ENCODE results near the gene AGA.

Gene AGA

GRCh38 chr4:177448850-177449249, 6.6 kb upstream of the AGA start:
- no peak for DNase-seq (ENCODE audit: insufficient read length, low spot score)
- no peak for FAIRE-seq

- DNase-seq (ENCODE audit: insufficient read length, low spot score) (no peak), FAIRE-seq (no peak)
Observed at GRCh38 chr4:177447417-177448004, 5.3 kb upstream of the AGA start.

GRCh38 chr4:177446586-177446985, 4.3 kb upstream of the AGA start:
- FAIRE-seq (no peak), DNase-seq (ENCODE audit: insufficient read length, low spot score) (no peak)

GRCh38 chr4:177444911-177445736, 2.9 kb upstream of the AGA start:
- DNase-seq (ENCODE audit: insufficient read length, low spot score) = no peak

GRCh38 chr4:177441061-177441802, 1.0 kb downstream of the AGA start:
- FAIRE-seq (no peak), DNase-seq (ENCODE audit: insufficient read length, low spot score) (no peak)

More at GRCh38 chr4:177444911-177445736, 2.9 kb upstream of the AGA start:
- FAIRE-seq = no peak

DNA sequence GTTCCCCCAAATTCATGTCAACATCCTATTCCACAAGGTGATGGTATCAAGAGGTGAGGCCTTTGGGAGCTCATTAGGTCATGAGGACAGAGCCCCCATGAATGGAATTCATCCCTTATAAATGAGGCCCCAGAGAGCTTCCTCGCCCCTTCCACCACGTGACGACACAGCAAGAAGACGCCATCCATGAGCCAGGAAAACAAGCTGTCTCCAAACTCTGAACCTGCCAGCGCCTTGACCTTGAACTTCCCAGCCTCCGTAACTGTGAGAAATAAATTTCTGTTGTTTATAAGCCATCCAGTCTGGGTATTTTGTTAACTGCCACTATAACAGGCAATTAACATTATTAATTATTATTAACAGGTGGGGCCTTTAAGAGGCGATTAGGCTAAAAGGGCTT, 5.8 kb downstream of the AGA start:
- FAIRE-seq (no peak), DNase-seq (ENCODE audit: insufficient read length, low spot score) (no peak)

DNA sequence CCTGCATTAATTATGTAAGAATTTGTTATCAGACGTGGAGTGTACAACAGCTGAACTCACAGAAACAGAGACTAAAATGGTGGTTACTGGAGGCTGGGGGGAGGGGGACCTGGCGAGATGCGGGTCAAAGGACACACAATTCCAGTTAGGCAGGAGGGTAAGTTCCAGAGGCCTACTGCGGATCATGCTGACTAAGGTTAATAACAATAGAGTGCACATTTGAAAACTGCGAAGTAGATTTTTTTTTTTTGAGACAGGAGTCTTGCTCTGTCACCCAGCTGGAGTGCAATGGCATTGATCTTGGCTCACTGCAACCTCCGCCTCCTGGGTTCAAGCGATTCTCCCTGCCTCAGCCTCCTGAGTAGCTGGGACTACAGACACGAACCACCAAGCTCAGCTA, 7.6 kb downstream of the AGA start:
- FAIRE-seq (no peak), DNase-seq (ENCODE audit: insufficient read length, low spot score) (no peak)

GRCh38 chr4:177427192-177427591, 15.0 kb downstream of the AGA start:
- DNase-seq (ENCODE audit: insufficient read length, low spot score) = no peak
- FAIRE-seq = no peak

DNA sequence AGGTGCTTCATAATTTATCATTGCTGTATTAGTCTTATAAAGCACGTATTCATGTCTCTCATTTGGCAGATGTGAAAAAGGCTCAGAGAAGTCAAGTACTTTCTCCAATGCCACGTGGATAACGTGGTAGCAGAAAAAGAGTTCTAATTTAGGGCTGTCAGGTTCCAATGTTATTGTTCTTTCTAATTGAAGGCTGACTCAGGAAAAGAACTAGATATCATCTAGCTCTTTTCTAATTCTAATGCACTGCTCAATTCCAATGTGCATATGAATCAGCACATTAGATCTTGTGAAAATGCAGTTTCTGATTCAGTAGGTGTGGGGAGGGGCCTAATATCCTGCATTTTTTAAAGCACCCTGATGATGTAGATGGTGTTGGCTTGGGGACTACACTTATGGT, 22.8 kb downstream of the AGA start:
- DNase-seq (ENCODE audit: insufficient read length, low spot score) = no peak
- no peak for FAIRE-seq

- FAIRE-seq (no peak), DNase-seq (ENCODE audit: insufficient read length, low spot score) (no peak)
Observed at GRCh38 chr4:177413656-177414055, 28.6 kb downstream of the AGA start.

GRCh38 chr4:177413076-177413475, 29.2 kb downstream of the AGA start:
- DNase-seq (ENCODE audit: insufficient read length, low spot score) = no peak
- FAIRE-seq = no peak

DNA sequence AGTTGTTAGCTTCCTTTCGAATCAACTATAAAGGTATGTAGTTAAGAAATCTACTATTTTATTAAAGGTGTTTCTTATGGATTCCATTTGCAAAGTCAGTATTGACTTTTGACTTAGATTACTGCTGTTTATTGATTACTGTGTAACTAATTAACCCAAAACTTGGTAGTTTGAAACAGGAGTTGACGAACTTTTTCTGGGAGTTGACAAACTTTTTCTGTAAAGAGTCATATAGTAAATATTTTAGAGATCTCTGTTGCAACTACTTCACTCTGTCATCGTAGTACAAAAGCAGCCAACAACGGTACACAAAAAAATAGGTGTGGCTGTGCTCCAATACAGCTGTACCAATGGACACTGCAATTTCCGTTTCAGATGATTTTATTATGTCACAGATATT, 30.2 kb downstream of the AGA start:
- FAIRE-seq = no peak
- DNase-seq (ENCODE audit: insufficient read length, low spot score) = no peak

DNA sequence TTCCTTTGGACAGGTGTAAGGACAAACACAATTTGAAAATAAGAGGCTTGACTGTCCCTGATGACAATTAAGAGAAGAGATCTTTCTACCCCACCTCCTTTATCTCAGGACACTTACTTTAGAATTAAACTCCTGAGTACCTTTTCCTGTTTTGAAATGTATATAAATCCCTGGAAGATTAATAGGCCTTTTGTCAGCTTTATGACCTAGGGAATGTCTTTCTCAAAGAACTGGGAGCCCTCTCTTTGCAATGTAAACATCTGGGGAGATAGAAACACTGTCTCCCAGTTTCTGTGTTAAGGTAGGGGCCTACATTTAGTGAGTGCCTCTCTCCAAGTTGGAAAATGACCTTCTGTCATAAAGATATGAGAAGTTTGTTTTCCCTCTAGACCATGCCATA, 31.7 kb downstream of the AGA start:
- no peak for FAIRE-seq
- DNase-seq (ENCODE audit: insufficient read length, low spot score) = no peak

GRCh38 chr4:177408023-177408422, 34.2 kb downstream of the AGA start:
- FAIRE-seq (no peak), DNase-seq (ENCODE audit: insufficient read length, low spot score) (no peak)

GRCh38 chr4:177405508-177405907, 36.7 kb downstream of the AGA start:
- FAIRE-seq = no peak

DNA sequence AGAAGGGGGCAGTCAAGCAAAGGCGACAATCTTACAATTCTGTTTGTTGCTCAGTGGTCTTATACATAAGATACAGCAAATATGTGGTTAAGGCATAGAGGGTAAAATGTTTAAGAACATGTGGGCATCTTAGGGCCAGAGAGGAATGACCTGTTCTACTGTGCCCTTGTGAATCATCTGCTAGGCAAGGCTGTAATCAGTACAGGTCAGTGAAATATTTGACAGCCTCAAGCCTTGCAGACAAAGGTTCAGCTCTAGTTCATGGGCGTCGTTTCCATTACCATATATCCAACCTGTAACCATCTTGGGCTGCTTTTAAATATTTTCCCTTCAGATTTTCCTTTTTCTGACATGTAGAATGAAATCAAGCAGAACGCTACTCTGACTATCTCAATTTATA, 37.3 kb downstream of the AGA start:
- FAIRE-seq = peak; percentile 28
- DNase-seq (ENCODE audit: insufficient read length, low spot score) = no peak

More at GRCh38 chr4:177405508-177405907, 36.7 kb downstream of the AGA start:
- DNase-seq (ENCODE audit: insufficient read length, low spot score) = no peak

DNA sequence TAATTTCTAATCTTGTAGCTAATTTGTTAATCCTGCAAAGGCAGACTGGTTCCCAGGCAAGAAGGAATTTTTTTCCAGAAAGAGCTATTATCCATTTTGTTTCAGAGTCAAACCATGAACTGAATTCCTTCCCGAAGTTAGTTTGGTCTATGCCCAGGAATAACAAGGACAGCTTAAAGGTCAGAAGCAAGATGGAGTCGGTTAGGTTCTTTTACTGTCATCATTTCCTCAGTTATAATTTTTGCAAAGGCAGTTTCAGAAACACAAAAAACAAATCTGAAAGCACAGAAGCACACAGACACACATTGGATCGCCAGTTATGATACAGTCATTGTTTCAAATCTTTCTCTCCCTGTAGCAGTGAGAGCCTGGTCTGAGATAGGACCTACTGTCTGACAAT, 37.9 kb downstream of the AGA start:
- DNase-seq (ENCODE audit: insufficient read length, low spot score) (no peak), FAIRE-seq (no peak)

- no peak for DNase-seq (ENCODE audit: insufficient read length, low spot score)
- no peak for FAIRE-seq
Observed at GRCh38 chr4:177403746-177404145, 38.5 kb downstream of the AGA start.

DNA sequence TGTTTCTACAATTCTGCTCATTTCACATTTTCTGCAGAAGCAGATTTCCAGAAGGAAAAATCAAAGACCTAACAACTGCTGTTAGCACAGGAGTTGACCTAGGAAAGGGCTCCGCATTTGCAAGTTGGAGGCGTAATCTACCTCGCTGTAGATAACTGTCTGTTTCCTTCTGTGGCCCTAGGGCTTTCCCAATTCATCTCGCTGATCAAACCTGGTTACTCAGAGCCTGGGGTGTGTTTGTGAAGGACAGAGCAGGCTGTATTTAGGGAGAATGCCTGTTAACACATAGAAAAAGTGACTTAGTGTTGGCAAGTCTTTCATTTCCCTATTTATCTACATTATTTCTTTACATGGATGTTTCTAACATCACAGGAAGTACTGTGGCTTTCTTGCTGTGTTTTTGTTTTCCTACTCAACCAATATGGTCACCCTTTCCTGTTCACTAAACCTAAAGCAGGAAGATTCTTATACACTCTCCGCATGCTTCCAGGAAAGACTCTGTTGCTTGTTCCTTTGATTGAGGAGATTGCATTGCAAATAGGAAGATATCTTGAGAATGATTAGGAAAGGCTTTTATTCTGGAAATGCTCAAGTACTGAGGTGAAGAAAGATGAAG, 40.5 kb downstream of the AGA start:
- no peak for FAIRE-seq
- no peak for DNase-seq (ENCODE audit: insufficient read length, low spot score)

DNA sequence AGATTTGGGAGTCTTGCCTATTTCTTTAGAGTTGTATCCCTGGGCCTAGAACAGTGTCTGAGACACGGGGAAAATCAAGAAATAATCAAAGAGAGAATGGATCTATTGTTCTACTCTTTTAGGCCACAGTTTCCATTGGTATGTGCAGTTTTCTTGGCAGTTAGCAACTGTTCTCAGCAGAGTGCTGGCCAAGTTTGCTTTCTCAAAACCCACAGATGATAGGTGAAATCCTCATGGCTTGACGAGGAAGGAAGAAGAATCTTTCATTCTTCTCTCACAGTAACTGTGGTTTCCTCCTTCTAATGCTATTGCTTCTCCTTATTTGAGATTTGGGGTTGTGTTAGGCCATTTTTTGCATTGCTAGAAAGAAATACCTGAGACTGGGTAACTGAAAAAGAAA, 42.2 kb downstream of the AGA start:
- FAIRE-seq = no peak

DNA sequence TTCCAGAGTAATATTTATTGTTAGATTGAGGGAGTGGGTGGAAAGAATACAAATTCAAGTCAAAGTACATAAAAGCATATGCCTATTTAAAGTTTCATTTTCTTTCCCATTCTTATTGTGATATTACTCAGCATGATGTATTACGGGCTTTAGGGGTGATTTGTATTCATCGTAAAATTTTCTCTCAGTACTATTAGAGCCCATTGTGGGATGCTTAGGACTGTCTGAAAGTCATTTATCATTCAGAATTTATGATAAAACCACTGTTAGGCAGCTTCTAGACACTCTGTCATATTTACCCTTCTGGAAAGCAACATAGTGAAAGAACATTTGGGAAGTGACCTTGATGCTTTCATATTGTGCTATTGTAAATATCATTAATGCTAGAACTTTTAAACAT, 45.9 kb downstream of the AGA start:
- no peak for DNase-seq (ENCODE audit: insufficient read length, low spot score)
- FAIRE-seq = no peak

More for the DNA sequence above, 42.2 kb downstream of the AGA start:
- DNase-seq (ENCODE audit: insufficient read length, low spot score) = no peak
